Activated naive CD8-positive, alpha-beta T cell treated with anti-CD3 and anti-CD28 coated beads, Interleukin-2, amount 10 ng/mL, durations not matched to agents 7 days and 5 days (primary cell): ENCODE results near the gene SLC25A21. TPM values are rescaled to one million over a fixed set of nuclear protein-coding genes. Genes with fewer than 3 reads are reported as not detected.
"Not testable (repeated sequence)": the region's sequence is repeated elsewhere in the genome, so short reads cannot be mapped to it uniquely, and the experiment has no call there.

Source experiments
- ATAC-seq: fragments of 150-1000 bp; cut with Tn5 transposase; one replicate; pipeline ENCODE4 v1.10.0; 2021; ENCODE audit warnings: low read depth, moderate library complexity
- POLR2A ChIA-PET: fragments of 350-600 bp; sonication (Branson Sonifier 250); formaldehyde crosslinking; loops from one replicate; lab custom pipeline; 2021; ENCODE audit warnings: antibody characterized with exemption; lab: Charles Lee
- DNase-seq: peaks from one replicate; pipeline ENCODE4 v3.0.0; 2021
- H3K27ac Mint-ChIP-seq: one replicate; pipeline ENCODE4 v1.8.0; 2022; ENCODE audit warnings: mild to moderate bottlenecking, mixed read lengths
- H3K27me3 Mint-ChIP-seq: one replicate; pipeline ENCODE4 v1.8.0; 2022; ENCODE audit warnings: mild to moderate bottlenecking, moderate library complexity, mixed read lengths
- H3K36me3 Mint-ChIP-seq: one replicate; pipeline ENCODE4 v1.8.0; 2021; ENCODE audit warnings: mild to moderate bottlenecking, mixed read lengths
- H3K4me1 Mint-ChIP-seq: one replicate; pipeline ENCODE4 v1.8.0; 2021; ENCODE audit warnings: mixed read lengths
- H3K4me3 Mint-ChIP-seq: one replicate; pipeline ENCODE4 v1.8.0; 2022; ENCODE audit warnings: mild to moderate bottlenecking, moderate library complexity, mixed read lengths
- H3K9me3 Mint-ChIP-seq: one replicate; pipeline ENCODE4 v1.8.0; 2021; ENCODE audit warnings: mixed read lengths
- total RNA-seq, 2 experiments: library from RNA; stranded (reverse); gene quantifications; one replicate each; pipeline ENCODE4 v1.2.3, GENCODE V29; 2021

SLC25A21 gene
- total RNA-seq, 2 experiments from 2014 or later, result not detected

- H3K36me3 Mint-ChIP-seq, result no peaks in the 10 kb centered on the region
- no peaks in the 10 kb centered on the region for H3K4me1 Mint-ChIP-seq
- no peak overlapping the region for H3K27ac Mint-ChIP-seq
- DNase-seq (no peak), ATAC-seq (no peak)
- H3K9me3 Mint-ChIP-seq, result no peaks in the 10 kb centered on the region
- no peaks in the 10 kb centered on the region for H3K27me3 Mint-ChIP-seq
- POLR2A ChIA-PET, result no interaction called here
- H3K4me3 Mint-ChIP-seq, result no peak overlapping the region
Observed at GRCh38 chr14:36874396-36875138, 297.8 kb downstream of the SLC25A21 start.

GRCh38 chr14:36870776-36871175 is 301.6 kb downstream of the SLC25A21 start:
- ATAC-seq, result no peak
- no peak overlapping the region for H3K27ac Mint-ChIP-seq
- no peaks in the 10 kb centered on the region for H3K27me3 Mint-ChIP-seq

GRCh38 chr14:36869125-36869524 is 303.3 kb downstream of the SLC25A21 start:
- no peaks in the 10 kb centered on the region for H3K27me3 Mint-ChIP-seq
- ATAC-seq (no peak), DNase-seq (no peak)
- no peaks in the 10 kb centered on the region for H3K4me1 Mint-ChIP-seq
- H3K4me3 Mint-ChIP-seq, result no peak overlapping the region
- H3K27ac Mint-ChIP-seq, result no peak overlapping the region
- no peaks in the 10 kb centered on the region for H3K36me3 Mint-ChIP-seq
- POLR2A ChIA-PET, result no interaction called here
- H3K9me3 Mint-ChIP-seq, result no peaks in the 10 kb centered on the region

More at GRCh38 chr14:36870776-36871175, 301.6 kb downstream of the SLC25A21 start:
- Mint-ChIP-seq H3K36me3 (no peaks in the 10 kb centered on the region), H3K4me1 (no peaks in the 10 kb centered on the region), H3K4me3 (no peak overlapping the region), H3K9me3 (no peaks in the 10 kb centered on the region)
- POLR2A ChIA-PET, result no interaction called here
- no peak for DNase-seq

GRCh38 chr14:36866867-36867266 is 305.5 kb downstream of the SLC25A21 start:
- Mint-ChIP-seq H3K4me3 (no peak overlapping the region), H3K27me3 (no peaks in the 10 kb centered on the region), H3K36me3 (no peaks in the 10 kb centered on the region), H3K9me3 (no peaks in the 10 kb centered on the region), H3K27ac (no peak overlapping the region), H3K4me1 (no peaks in the 10 kb centered on the region)
- POLR2A ChIA-PET, result no interaction called here
- ATAC-seq (no peak), DNase-seq (no peak)

- Mint-ChIP-seq H3K36me3 (no peaks in the 10 kb centered on the region), H3K27me3 (no peaks in the 10 kb centered on the region), H3K4me3 (no peak overlapping the region), H3K4me1 (no peaks in the 10 kb centered on the region), H3K27ac (no peak overlapping the region), H3K9me3 (no peaks in the 10 kb centered on the region)
- POLR2A ChIA-PET, result no interaction called here
- DNase-seq (no peak), ATAC-seq (no peak)
Observed at GRCh38 chr14:36863271-36863670, 309.1 kb downstream of the SLC25A21 start.

GRCh38 chr14:36862237-36862636 is 310.2 kb downstream of the SLC25A21 start:
- H3K27ac Mint-ChIP-seq, H3K9me3 Mint-ChIP-seq, H3K4me3 Mint-ChIP-seq, H3K4me1 Mint-ChIP-seq, ATAC-seq, DNase-seq, POLR2A ChIA-PET, H3K36me3 Mint-ChIP-seq, H3K27me3 Mint-ChIP-seq: not testable (repeated sequence)

- DNase-seq, result no peak
- H3K27me3 Mint-ChIP-seq, result no peaks in the 10 kb centered on the region
- H3K27ac Mint-ChIP-seq, result no peak overlapping the region
- H3K9me3 Mint-ChIP-seq, result peaks cover 1% of the 10 kb centered on the region
- H3K36me3 Mint-ChIP-seq, result no peaks in the 10 kb centered on the region
- POLR2A ChIA-PET, result no interaction called here
- H3K4me1 Mint-ChIP-seq, result no peaks in the 10 kb centered on the region
- ATAC-seq, result no peak
- H3K4me3 Mint-ChIP-seq, result no peak overlapping the region
Observed at GRCh38 chr14:36860831-36861230, 311.6 kb downstream of the SLC25A21 start.

GRCh38 chr14:36859119-36859518 is 313.3 kb downstream of the SLC25A21 start:
- Mint-ChIP-seq H3K4me3 (no peak overlapping the region), H3K27ac (no peak overlapping the region), H3K4me1 (no peaks in the 10 kb centered on the region), H3K9me3 (peaks cover 1% of the 10 kb centered on the region), H3K27me3 (no peaks in the 10 kb centered on the region), H3K36me3 (no peaks in the 10 kb centered on the region)
- POLR2A ChIA-PET, result no interaction called here
- ATAC-seq (no peak), DNase-seq (no peak)

- Mint-ChIP-seq H3K36me3 (no peaks in the 10 kb centered on the region), H3K9me3 (peaks cover 1% of the 10 kb centered on the region), H3K27ac (no peak overlapping the region), H3K4me1 (no peaks in the 10 kb centered on the region), H3K4me3 (no peak overlapping the region), H3K27me3 (no peaks in the 10 kb centered on the region)
- POLR2A ChIA-PET, result no interaction called here
- DNase-seq, result no peak
- no peak for ATAC-seq
Observed at GRCh38 chr14:36857842-36858445, 314.5 kb downstream of the SLC25A21 start.

GRCh38 chr14:36857136-36857535 is 315.3 kb downstream of the SLC25A21 start:
- Mint-ChIP-seq H3K4me3 (no peak overlapping the region), H3K36me3 (no peaks in the 10 kb centered on the region), H3K4me1 (no peaks in the 10 kb centered on the region), H3K27ac (no peak overlapping the region), H3K27me3 (no peaks in the 10 kb centered on the region), H3K9me3 (peaks cover 1% of the 10 kb centered on the region)
- DNase-seq, result no peak
- POLR2A ChIA-PET, result no interaction called here
- no peak for ATAC-seq

GRCh38 chr14:36856095-36856878 is 316.1 kb downstream of the SLC25A21 start:
- H3K27me3 Mint-ChIP-seq, result no peaks in the 10 kb centered on the region
- no peaks in the 10 kb centered on the region for H3K36me3 Mint-ChIP-seq

GRCh38 chr14:36855396-36855795 is 317.0 kb downstream of the SLC25A21 start:
- ATAC-seq (no peak), DNase-seq (no peak)
- no peak overlapping the region for H3K27ac Mint-ChIP-seq
- H3K4me3 Mint-ChIP-seq, result no peak overlapping the region
- no peaks in the 10 kb centered on the region for H3K36me3 Mint-ChIP-seq
- POLR2A ChIA-PET, result no interaction called here
- H3K4me1 Mint-ChIP-seq, result no peaks in the 10 kb centered on the region
- peaks cover 1% of the 10 kb centered on the region for H3K9me3 Mint-ChIP-seq
- H3K27me3 Mint-ChIP-seq, result no peaks in the 10 kb centered on the region

More at GRCh38 chr14:36856095-36856878, 316.1 kb downstream of the SLC25A21 start:
- H3K4me1 Mint-ChIP-seq, result no peaks in the 10 kb centered on the region
- H3K9me3 Mint-ChIP-seq, result peaks cover 1% of the 10 kb centered on the region
- DNase-seq, result no peak
- no peak for ATAC-seq
- no peak overlapping the region for H3K27ac Mint-ChIP-seq
- H3K4me3 Mint-ChIP-seq, result no peak overlapping the region
- POLR2A ChIA-PET, result no interaction called here

GRCh38 chr14:36852981-36853691 is 319.3 kb downstream of the SLC25A21 start:
- ATAC-seq, result no peak
- no peak for DNase-seq
- H3K27me3 Mint-ChIP-seq, result no peaks in the 10 kb centered on the region
- POLR2A ChIA-PET, result no interaction called here
- no peaks in the 10 kb centered on the region for H3K4me1 Mint-ChIP-seq
- H3K36me3 Mint-ChIP-seq, result no peaks in the 10 kb centered on the region
- H3K27ac Mint-ChIP-seq, result no peak overlapping the region
- H3K4me3 Mint-ChIP-seq, result no peak overlapping the region
- peaks cover 1% of the 10 kb centered on the region for H3K9me3 Mint-ChIP-seq
